Duodenal mucosa (tissue), 2 donors: ENCODE data around the gene PQBP1.

Source experiments
- H3K27ac ChIP-seq: one replicate; pipeline ENCODE4 v1.7.0; 2013; ENCODE audit warnings: low read depth, low read length
- H3K27me3 ChIP-seq, 2 donors: one replicate each; pipeline ENCODE4 v1.7.0; 2013; ENCODE audit warnings: low read length in 2 of 2, control low read depth in 1 of 2; ENCODE audit not compliant: insufficient read depth in 2 of 2, control insufficient read depth in 1 of 2
- H3K36me3 ChIP-seq, 2 donors: one replicate each; pipeline ENCODE4 v1.7.0; 2013; ENCODE audit warnings: low read length in 2 of 2, control low read depth in 1 of 2; ENCODE audit not compliant: insufficient read depth in 2 of 2, control insufficient read depth in 1 of 2
- H3K4me1 ChIP-seq, 2 donors: one replicate each; pipeline ENCODE4 v1.7.0; 2013; ENCODE audit warnings: low read length in 2 of 2, control low read depth in 1 of 2; ENCODE audit not compliant: insufficient read depth in 2 of 2, control insufficient read depth in 1 of 2
- H3K4me3 ChIP-seq, 2 donors: one replicate each; pipeline ENCODE4 v1.7.0; 2013; ENCODE audit warnings: low read length in 2 of 2, low read depth in 1 of 2
- H3K9ac ChIP-seq, 2 donors: one replicate each; pipeline ENCODE4 v1.7.0; 2013; ENCODE audit warnings: low read length in 2 of 2, low read depth in 1 of 2
- H3K9me3 ChIP-seq, 2 donors: one replicate each; pipeline ENCODE4 v1.7.0; 2013; ENCODE audit warnings: low read length in 2 of 2, control low read depth in 1 of 2; ENCODE audit not compliant: control insufficient read depth in 1 of 2

Gene PQBP1

GRCh38 chrX:48910926-48911411 is 13.2 kb downstream of the PQBP1 start:
- peak overlapping the region; percentile 76 to 79 for H3K9ac ChIP-seq
- H3K9me3 ChIP-seq = no peaks in the 10 kb centered on the region
- no peaks in the 10 kb centered on the region for H3K27me3 ChIP-seq
- peaks cover 5 to 17% of the 10 kb centered on the region in 2 donors for H3K4me1 ChIP-seq
- H3K4me3 ChIP-seq = peak overlapping the region; percentile 85 to 92
- peaks cover 14 to 29% of the 10 kb centered on the region in 2 donors for H3K36me3 ChIP-seq
- H3K27ac ChIP-seq = peak overlapping the region; percentile 75

DNA sequence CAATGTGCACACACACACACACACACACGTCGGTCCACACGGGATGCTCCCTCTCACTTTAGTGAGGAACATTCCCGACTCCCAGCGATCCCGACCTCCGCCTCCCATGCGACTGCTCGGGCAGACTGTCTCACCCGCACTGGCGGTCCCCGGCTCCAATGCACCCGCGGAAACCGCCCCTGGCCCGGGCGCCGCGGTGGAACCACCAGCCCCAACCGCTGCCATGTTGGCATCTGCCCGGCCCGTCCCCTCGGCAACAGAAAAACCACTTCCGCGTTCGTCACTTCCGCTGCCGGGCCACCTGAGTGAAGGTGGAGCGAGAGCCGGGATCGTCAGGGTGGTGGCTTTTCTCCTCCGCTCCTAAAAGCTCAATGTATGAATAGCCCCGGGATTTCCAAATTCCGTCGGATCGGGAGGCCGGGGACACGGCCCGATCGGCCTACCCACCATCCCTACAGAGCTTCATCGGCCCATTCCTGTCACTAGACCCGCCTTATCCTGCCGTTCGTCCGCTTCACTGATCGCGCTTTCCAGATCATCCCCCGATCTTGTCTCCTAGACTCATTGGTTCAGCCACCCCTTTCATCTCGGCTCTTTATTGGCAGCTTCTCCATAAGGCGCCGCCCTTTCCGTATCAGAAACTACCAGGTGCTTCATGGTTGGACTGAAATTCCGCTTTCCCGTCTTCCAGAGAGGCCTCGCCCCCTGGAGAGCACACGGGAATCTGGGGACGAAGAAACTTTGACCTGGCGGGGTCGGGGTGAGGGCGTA is 13.9 kb downstream of the PQBP1 start, which contains the start of gene SLC35A2:
Gene SLC35A2 (minus strand): TSS at position 235 of the 771 bp plus-strand sequence. CDS start 10 bp downstream, at position 225.
- Histone ChIP-seq H3K4me1 (peaks cover 5 to 17% of the 10 kb centered on the region in 2 donors), H3K9me3 (no peaks in the 10 kb centered on the region), H3K4me3 (peak within 1 kb of the TSS; percentile 85 to 92), H3K36me3 (peaks cover 14 to 26% of the 10 kb centered on the region in 2 donors), H3K27me3 (no peaks in the 10 kb centered on the region), H3K9ac (peak within 1 kb of the TSS; percentile 76 to 79), H3K27ac (peak within 1 kb of the TSS; percentile 89)

- H3K27ac ChIP-seq = no peak overlapping the region
- H3K4me1 ChIP-seq = peaks cover 5 to 24% of the 10 kb centered on the region in 2 donors
- H3K9me3 ChIP-seq = no peaks in the 10 kb centered on the region
- H3K27me3 ChIP-seq = no peaks in the 10 kb centered on the region
- H3K36me3 ChIP-seq = peaks cover 14 to 25% of the 10 kb centered on the region in 2 donors
- no peak overlapping the region for H3K4me3 ChIP-seq
- H3K9ac ChIP-seq = no peak overlapping the region
These were observed 16.1 kb downstream of the PQBP1 start for GRCh38 chrX:48913605-48914366.

DNA sequence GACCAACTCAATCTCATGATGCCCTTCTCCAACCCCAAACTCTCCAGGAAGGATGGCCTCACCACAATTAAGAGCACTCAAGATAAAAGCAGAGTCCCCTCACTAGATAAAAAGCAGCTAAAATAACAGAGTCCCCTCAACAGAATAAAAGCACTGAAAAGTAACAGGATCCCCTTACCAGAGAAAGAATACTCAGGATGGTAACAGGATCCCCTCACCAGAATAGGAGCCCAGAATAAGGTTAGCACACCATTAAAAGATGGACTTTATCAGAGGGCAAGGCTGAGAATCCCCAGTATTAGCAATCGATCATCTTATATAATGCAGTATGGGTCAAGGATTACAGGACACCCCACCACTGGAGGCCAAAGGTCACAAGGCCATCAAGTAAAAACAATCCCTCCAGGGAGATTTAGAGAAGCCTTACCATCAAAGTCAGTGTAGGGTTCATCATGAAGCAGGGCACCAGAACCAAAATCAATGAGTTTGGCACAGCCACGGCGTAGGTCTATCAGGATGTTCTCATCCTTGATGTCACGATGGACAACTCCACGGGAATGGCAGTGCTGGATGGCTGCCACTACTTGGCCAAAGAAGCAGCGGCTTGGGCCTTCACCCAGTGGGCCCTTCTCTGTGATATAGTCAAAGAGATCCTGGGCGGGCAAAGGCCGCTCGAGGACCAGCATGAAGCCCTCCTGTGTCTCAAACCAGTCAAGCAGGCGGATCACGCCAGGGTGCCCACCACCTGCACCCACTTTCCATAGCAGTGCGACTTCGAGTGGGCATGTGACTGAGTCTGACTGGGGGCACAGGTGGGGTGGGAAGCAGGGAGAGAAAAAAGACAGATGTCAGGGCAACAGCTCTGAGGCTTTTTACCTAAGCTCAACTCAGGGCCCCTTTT is 17.1 kb downstream of the PQBP1 start:
- no peak overlapping the region for H3K9ac ChIP-seq
- H3K36me3 ChIP-seq = peaks cover 14 to 25% of the 10 kb centered on the region in 2 donors
- H3K27ac ChIP-seq = no peak overlapping the region

DNA sequence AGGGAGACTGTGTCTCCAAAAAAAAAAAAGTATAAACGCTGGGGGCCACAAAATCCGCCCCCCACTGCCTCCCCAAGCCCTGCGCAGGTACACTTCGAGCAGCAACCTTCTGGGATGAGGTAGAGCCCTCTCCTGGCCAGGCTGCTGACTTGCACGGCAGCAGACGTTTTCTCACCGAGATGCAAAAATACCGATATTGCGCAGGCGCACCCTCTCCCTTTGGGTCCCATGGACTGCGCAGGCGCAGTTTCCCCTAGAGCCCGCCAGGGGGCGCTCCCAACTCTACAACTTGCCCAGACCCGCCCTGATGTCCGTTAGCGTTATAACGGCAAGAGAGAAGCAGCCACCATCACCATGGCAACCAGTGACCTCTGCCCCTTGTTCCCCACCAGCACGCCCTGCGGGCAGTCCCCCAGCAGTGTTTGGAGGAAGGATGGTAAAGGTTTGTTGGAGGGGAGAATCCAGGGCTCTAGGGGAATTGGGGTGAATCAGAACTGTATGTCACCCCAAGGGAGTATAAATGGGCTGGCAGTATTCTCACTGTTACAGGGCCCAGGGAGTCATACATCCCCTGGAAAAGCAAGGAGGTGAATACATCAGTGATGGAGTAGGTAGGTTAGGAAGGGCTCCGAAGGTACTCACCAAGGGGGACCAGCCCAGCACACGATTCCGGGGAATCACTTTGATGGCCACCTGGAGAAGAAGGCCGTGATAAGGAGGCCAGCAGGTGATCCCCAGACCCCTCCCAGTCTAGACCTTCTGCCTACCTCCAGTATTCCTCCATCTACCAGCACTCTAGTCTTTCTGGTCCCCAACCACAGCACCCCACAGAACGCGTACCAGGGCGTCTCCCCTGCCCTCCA is 19.6 kb downstream of the PQBP1 start:
- H3K4me3 ChIP-seq = peak overlapping the region; percentile 73 to 74
- H3K36me3 ChIP-seq = peaks cover 14 to 28% of the 10 kb centered on the region in 2 donors

More for the DNA sequence above, 17.1 kb downstream of the PQBP1 start:
- Histone ChIP-seq H3K9me3 (no peaks in the 10 kb centered on the region), H3K4me1 (peaks cover 9 to 26% of the 10 kb centered on the region in 2 donors), H3K4me3 (peak overlapping the region in 1 of 2 donors; percentile 48), H3K27me3 (no peaks in the 10 kb centered on the region)

DNA sequence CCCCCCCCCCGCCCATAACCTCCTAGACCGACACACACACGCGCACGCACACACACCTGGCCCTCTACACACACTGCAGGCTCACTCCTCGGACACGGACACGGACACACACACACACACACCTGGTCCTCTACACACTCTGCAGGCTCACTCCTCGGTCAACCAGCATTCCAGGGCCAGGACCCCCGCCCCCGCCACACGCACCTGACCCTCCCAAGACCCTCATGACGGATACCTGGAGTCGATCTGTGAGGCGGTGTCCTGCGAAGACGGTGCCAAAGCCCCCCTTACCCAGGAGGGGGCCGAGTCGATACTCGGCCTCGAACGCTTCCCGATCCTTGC is 20.5 kb downstream of the PQBP1 start:
- H3K27ac ChIP-seq = peak overlapping the region; percentile 44
- no peaks in the 10 kb centered on the region for H3K9me3 ChIP-seq
- no peaks in the 10 kb centered on the region for H3K27me3 ChIP-seq
- H3K9ac ChIP-seq = peak overlapping the region; percentile 61 to 69
- peak overlapping the region; percentile 73 to 74 for H3K4me3 ChIP-seq
- peaks cover 14 to 35% of the 10 kb centered on the region in 2 donors for H3K36me3 ChIP-seq
- peaks cover 13 to 14% of the 10 kb centered on the region in 2 donors for H3K4me1 ChIP-seq

More for the DNA sequence above, 19.6 kb downstream of the PQBP1 start:
- no peaks in the 10 kb centered on the region for H3K27me3 ChIP-seq
- H3K27ac ChIP-seq = peak overlapping the region; percentile 25
- peak overlapping the region; percentile 61 to 69 for H3K9ac ChIP-seq
- H3K4me1 ChIP-seq = peaks cover 13 to 19% of the 10 kb centered on the region in 2 donors
- no peaks in the 10 kb centered on the region for H3K9me3 ChIP-seq

GRCh38 chrX:48918643-48919340 is 21.1 kb downstream of the PQBP1 start, which contains the start of gene PIM2:
PIM2 (minus strand) TSS chrX:48919024; CDS start chrX:48918834, 190 bp downstream.
- Histone ChIP-seq H3K4me1 (peaks cover 13 to 14% of the 10 kb centered on the region in 2 donors), H3K4me3 (peak within 1 kb of the TSS; percentile 73 to 74), H3K36me3 (peaks cover 16 to 38% of the 10 kb centered on the region in 2 donors), H3K27ac (peak within 1 kb of the TSS; percentile 73), H3K9ac (peak within 1 kb of the TSS; percentile 61 to 69), H3K27me3 (no peaks in the 10 kb centered on the region), H3K9me3 (no peaks in the 10 kb centered on the region)

DNA sequence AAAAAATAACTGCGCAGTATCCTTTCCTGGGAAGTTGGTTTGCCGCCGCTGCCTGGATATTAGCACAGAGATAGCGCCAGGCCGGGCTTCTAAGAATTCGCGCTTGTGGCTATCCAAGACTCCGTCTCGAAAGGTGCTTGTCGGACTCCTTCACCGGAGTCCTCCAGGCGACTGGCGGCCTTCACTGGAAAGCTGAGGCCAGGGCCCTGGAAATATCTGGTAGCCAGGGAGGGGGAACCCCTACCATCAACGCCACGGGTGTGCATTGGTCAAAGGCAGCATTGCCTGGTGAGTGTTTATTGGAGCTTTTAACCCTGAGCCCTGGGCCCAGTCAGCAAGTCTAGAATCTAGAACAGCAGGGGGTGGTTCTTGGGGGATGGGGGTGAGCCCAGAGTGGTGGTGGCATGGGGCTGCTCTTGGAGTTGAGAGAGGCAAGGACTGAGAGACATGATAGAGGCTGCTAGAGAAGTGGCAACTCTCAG is 21.7 kb downstream of the PQBP1 start:
- Histone ChIP-seq H3K9ac (peak overlapping the region; percentile 38 to 49), H3K4me1 (peaks cover 13 to 14% of the 10 kb centered on the region in 2 donors), H3K36me3 (peaks cover 11 to 38% of the 10 kb centered on the region in 2 donors), H3K4me3 (peak overlapping the region; percentile 58 to 61), H3K27ac (peak overlapping the region; percentile 73), H3K27me3 (no peaks in the 10 kb centered on the region), H3K9me3 (no peaks in the 10 kb centered on the region)
